Medulla oblongata (tissue), 1 donor: Measurements from ENCODE around the gene SYNE1.

Experiments
- DNase-seq: peaks from one replicate; pipeline ENCODE4 v3.0.0-alpha.2; 2015; ENCODE audit errors: extremely low spot score

The SYNE1 gene

GRCh38 chr6:152184573-152184916 is 452.6 kb downstream of the SYNE1 start:
- no peak for DNase-seq

GRCh38 chr6:152180601-152181000 is 456.6 kb downstream of the SYNE1 start:
- DNase-seq: no peak

GRCh38 chr6:152176268-152176667 is 460.9 kb downstream of the SYNE1 start:
- DNase-seq: no peak

GRCh38 chr6:152173957-152174356 is 463.2 kb downstream of the SYNE1 start:
- DNase-seq: no peak

- DNase-seq: no peak
Observed at GRCh38 chr6:152173321-152173720, 463.8 kb downstream of the SYNE1 start.

GRCh38 chr6:152170702-152171667 is 466.2 kb downstream of the SYNE1 start:
- DNase-seq: no peak

GRCh38 chr6:152170313-152170701 is 466.9 kb downstream of the SYNE1 start:
- DNase-seq: no peak

- no peak for DNase-seq
Observed at GRCh38 chr6:152167641-152168603, 469.2 kb downstream of the SYNE1 start.

- DNase-seq: no peak
Observed at GRCh38 chr6:152166897-152167296, 470.3 kb downstream of the SYNE1 start.

- DNase-seq: no peak
Observed at GRCh38 chr6:152166497-152166896, 470.7 kb downstream of the SYNE1 start.

- DNase-seq: no peak
Observed at GRCh38 chr6:152164957-152165356, 472.2 kb downstream of the SYNE1 start.

GRCh38 chr6:152161501-152161900 is 475.7 kb downstream of the SYNE1 start:
- DNase-seq: no peak

GRCh38 chr6:152160346-152160745 is 476.8 kb downstream of the SYNE1 start:
- DNase-seq: no peak

GRCh38 chr6:152155792-152156191 is 481.4 kb downstream of the SYNE1 start:
- DNase-seq: no peak

GRCh38 chr6:152154559-152155356 is 482.4 kb downstream of the SYNE1 start:
- no peak for DNase-seq

- DNase-seq: no peak
Observed at GRCh38 chr6:152151920-152152319, 485.2 kb downstream of the SYNE1 start.

- DNase-seq: no peak
Observed at GRCh38 chr6:152150196-152150595, 487.0 kb downstream of the SYNE1 start.

GRCh38 chr6:152148412-152148811 is 488.8 kb downstream of the SYNE1 start:
- no peak for DNase-seq

- no peak for DNase-seq
Observed at GRCh38 chr6:152147269-152147668, 489.9 kb downstream of the SYNE1 start.

- no peak for DNase-seq
Observed at GRCh38 chr6:152146385-152146784, 490.8 kb downstream of the SYNE1 start.

GRCh38 chr6:152143359-152143758 is 493.8 kb downstream of the SYNE1 start:
- DNase-seq: no peak

- no peak for DNase-seq
Observed at GRCh38 chr6:152142105-152142504, 495.1 kb downstream of the SYNE1 start.
